ENCODE results near the gene ARID1B.

Gene ARID1B

DNA sequence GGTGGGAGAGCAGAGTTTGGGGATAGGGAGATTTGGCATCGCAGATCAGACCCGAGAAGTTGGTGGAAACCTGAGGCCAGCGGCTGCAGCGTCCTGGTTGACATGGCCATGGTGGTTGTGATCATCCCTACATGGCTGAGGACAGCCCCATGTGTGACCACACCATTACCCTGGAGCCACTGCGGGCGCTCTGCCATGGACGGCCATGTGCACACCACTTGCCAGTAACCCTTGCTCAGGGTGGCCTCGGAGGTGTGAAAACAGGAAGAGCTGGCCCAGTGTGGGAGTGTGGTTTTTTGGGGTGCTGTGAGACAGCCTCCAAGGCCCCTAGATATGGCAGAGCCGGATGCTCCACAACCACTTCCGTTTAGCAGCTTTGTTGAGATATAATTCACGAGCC is 481.7 kb downstream of the ARID1B start:
- Histone ChIP-seq H3K9me3 (no peaks in the 10 kb centered on the region), H3K36me3 (no peaks in the 10 kb centered on the region), H3K27ac (no peak overlapping the region), H3K4me3 (ENCODE audit: low read depth in 1 of 2, low read length in 1 of 2) (no peak overlapping the region), H3K4me1 (ENCODE audit: control insufficient read depth in 1 of 2, insufficient read depth in 1 of 2, low read depth in 1 of 2, low read length in 1 of 2) (no peaks in the 10 kb centered on the region), H3K27me3 (no peaks in the 10 kb centered on the region)
- TF ChIP-seq, protein P1, sequence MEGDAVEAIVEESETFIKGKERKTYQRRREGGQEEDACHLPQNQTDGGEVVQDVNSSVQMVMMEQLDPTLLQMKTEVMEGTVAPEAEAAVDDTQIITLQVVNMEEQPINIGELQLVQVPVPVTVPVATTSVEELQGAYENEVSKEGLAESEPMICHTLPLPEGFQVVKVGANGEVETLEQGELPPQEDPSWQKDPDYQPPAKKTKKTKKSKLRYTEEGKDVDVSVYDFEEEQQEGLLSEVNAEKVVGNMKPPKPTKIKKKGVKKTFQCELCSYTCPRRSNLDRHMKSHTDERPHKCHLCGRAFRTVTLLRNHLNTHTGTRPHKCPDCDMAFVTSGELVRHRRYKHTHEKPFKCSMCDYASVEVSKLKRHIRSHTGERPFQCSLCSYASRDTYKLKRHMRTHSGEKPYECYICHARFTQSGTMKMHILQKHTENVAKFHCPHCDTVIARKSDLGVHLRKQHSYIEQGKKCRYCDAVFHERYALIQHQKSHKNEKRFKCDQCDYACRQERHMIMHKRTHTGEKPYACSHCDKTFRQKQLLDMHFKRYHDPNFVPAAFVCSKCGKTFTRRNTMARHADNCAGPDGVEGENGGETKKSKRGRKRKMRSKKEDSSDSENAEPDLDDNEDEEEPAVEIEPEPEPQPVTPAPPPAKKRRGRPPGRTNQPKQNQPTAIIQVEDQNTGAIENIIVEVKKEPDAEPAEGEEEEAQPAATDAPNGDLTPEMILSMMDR (IDR thresholded peaks at IDR 0.05), result no peak

DNA sequence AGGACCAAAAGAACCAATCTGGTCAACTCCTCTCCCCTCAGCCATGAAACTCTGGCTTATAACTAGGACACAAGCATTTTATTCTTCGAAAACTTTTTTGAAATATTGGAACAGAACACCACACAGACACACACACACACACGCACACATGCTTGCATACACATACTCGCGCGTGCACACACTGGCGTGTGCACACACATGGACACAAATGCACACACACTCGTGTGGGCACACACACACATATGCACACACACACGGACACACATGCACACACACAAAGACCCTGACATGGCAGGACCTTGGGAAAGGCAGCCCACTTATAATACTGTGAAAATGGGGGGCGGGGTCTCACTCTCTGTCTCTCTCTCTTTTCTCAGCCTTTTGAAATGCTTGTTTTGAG is 482.3 kb downstream of the ARID1B start:
- Histone ChIP-seq H3K9me3 (no peaks in the 10 kb centered on the region), H3K27ac (no peak overlapping the region), H3K4me1 (ENCODE audit: control insufficient read depth in 1 of 2, insufficient read depth in 1 of 2, low read depth in 1 of 2, low read length in 1 of 2) (no peaks in the 10 kb centered on the region), H3K27me3 (no peaks in the 10 kb centered on the region), H3K36me3 (no peaks in the 10 kb centered on the region), H3K4me3 (ENCODE audit: low read depth in 1 of 2, low read length in 1 of 2) (no peak overlapping the region)
- TF ChIP-seq, protein P1 (IDR thresholded peaks at IDR 0.05), result no peak

Data from neutrophil (primary cell).